ENCODE results near the gene TBC1D10A. TPM values are rescaled to one million over a fixed set of nuclear protein-coding genes. Genes with fewer than 3 reads are reported as not detected.

TBC1D10A gene
- total RNA-seq, 1 experiment from 2014 or later, result 8.4 TPM

- ChIA-PET POLR2A (ENCODE audit: low non-redundant PET) (no interaction called here), CTCF (no interaction called here)
- intact Hi-C loops (cut with micrococcal nuclease; ENCODE audit: unreplicated experiment), result no loop called here
- DNase-seq (ENCODE audit: low spot score), result no peak
- no peaks in the 10 kb centered on the region for H3K27me3 ChIP-seq (replicated peaks; ENCODE audit: insufficient read depth, low read depth, low read length, poor library complexity)
- H3K4me3 ChIP-seq (ENCODE audit: low read depth, low read length, poor library complexity, severe bottlenecking), result no peak overlapping the region
- no peak for TF ChIP-seq EZH2 (IDR thresholded peaks at IDR 0.05; ENCODE audit: borderline replicate concordance, low read depth, low read length, poor library complexity, severe bottlenecking)
- no peak for TF ChIP-seq CTCF (conservative IDR thresholded peaks at IDR 0.05; ENCODE audit: low read depth, low read length)
- no peaks in the 10 kb centered on the region for H3K36me3 ChIP-seq (ENCODE audit: insufficient read depth, low read length, poor library complexity, severe bottlenecking)
- no TSS peak for BruUV-seq (replicated peaks)
- no peaks in the 10 kb centered on the region for H3K4me1 ChIP-seq (ENCODE audit: insufficient read depth, low read length, poor library complexity, severe bottlenecking)
- no peaks in the 10 kb centered on the region for H3K9me3 ChIP-seq (ENCODE audit: low read depth, low read length, poor library complexity, severe bottlenecking)
- H3K27ac ChIP-seq (ENCODE audit: low read depth, low read length, poor library complexity, severe bottlenecking), result no peak overlapping the region
Observed at GRCh38 chr22:30268331-30268730, 58.4 kb downstream of the TBC1D10A start.

GRCh38 chr22:30267382-30268302, 59.1 kb downstream of the TBC1D10A start:
- Histone ChIP-seq H3K36me3 (ENCODE audit: insufficient read depth, low read length, poor library complexity, severe bottlenecking) (no peaks in the 10 kb centered on the region), H3K4me3 (ENCODE audit: low read depth, low read length, poor library complexity, severe bottlenecking) (no peak overlapping the region), H3K27me3 (replicated peaks; ENCODE audit: insufficient read depth, low read depth, low read length, poor library complexity) (no peaks in the 10 kb centered on the region), H3K4me1 (ENCODE audit: insufficient read depth, low read length, poor library complexity, severe bottlenecking) (no peaks in the 10 kb centered on the region), H3K9me3 (ENCODE audit: low read depth, low read length, poor library complexity, severe bottlenecking) (no peaks in the 10 kb centered on the region), H3K27ac (ENCODE audit: low read depth, low read length, poor library complexity, severe bottlenecking) (no peak overlapping the region)
- CTCF ChIA-PET, result no interaction called here
- intact Hi-C loops (cut with micrococcal nuclease; ENCODE audit: unreplicated experiment), result no loop called here
- BruUV-seq (replicated peaks), result no TSS peak
- TF ChIP-seq CTCF (conservative IDR thresholded peaks at IDR 0.05; ENCODE audit: low read depth, low read length) (no peak), EZH2 (IDR thresholded peaks at IDR 0.05; ENCODE audit: borderline replicate concordance, low read depth, low read length, poor library complexity, severe bottlenecking) (no peak)
- no peak for DNase-seq (ENCODE audit: low spot score)
- POLR2A ChIA-PET (ENCODE audit: low non-redundant PET), result no interaction called here

- ChIA-PET CTCF (no interaction called here), POLR2A (ENCODE audit: low non-redundant PET) (no interaction called here)
- Histone ChIP-seq H3K9me3 (ENCODE audit: low read depth, low read length, poor library complexity, severe bottlenecking) (no peaks in the 10 kb centered on the region), H3K4me3 (ENCODE audit: low read depth, low read length, poor library complexity, severe bottlenecking) (no peak within 1 kb of the TSS), H3K4me1 (ENCODE audit: insufficient read depth, low read length, poor library complexity, severe bottlenecking) (no peaks in the 10 kb centered on the region), H3K27ac (ENCODE audit: low read depth, low read length, poor library complexity, severe bottlenecking) (no peak within 1 kb of the TSS), H3K27me3 (replicated peaks; ENCODE audit: insufficient read depth, low read depth, low read length, poor library complexity) (no peaks in the 10 kb centered on the region), H3K36me3 (ENCODE audit: insufficient read depth, low read length, poor library complexity, severe bottlenecking) (no peaks in the 10 kb centered on the region)
- intact Hi-C loops (cut with micrococcal nuclease; ENCODE audit: unreplicated experiment), result no loop called here
- no TSS peak for BruUV-seq (replicated peaks)
- TF ChIP-seq EZH2 (IDR thresholded peaks at IDR 0.05; ENCODE audit: borderline replicate concordance, low read depth, low read length, poor library complexity, severe bottlenecking), result no peak
- TF ChIP-seq CTCF (conservative IDR thresholded peaks at IDR 0.05; ENCODE audit: low read depth, low read length), result no peak
- DNase-seq (ENCODE audit: low spot score), result no peak
Observed at GRCh38 chr22:30266445-30267381, 60.0 kb downstream of the TBC1D10A start, which contains the start of gene OSM. TSS of gene OSM (minus strand) at chr22:30266851. CDS start at chr22:30266799, 52 bp downstream.
